CD4-positive, alpha-beta T cell (primary cell): ENCODE data around the gene DNAJC16. TPM values are rescaled to one million over a fixed set of nuclear protein-coding genes. Genes with fewer than 3 reads are reported as not detected.

Experiments used
- ATAC-seq: fragments of 200-7000 bp; cut with Tn5 transposase; one replicate; pipeline ENCODE4 v1.10.0; 2022; ENCODE audit warnings: mild to moderate bottlenecking; ENCODE audit not compliant: poor library complexity
- CTCF ChIA-PET: fragments of 350-600 bp; sonication (Branson Sonifier 250); formaldehyde crosslinking; loops from one replicate; lab custom pipeline; 2021; ENCODE audit warnings: antibody characterized with exemption, inconsistent platforms; lab: Charles Lee
- POLR2A ChIA-PET: fragments of 350-600 bp; sonication (Branson Sonifier 250); formaldehyde crosslinking; loops from one replicate; lab custom pipeline; 2021; ENCODE audit warnings: antibody characterized with exemption, inconsistent platforms; lab: Charles Lee
- DNase-seq, 14 experiments: peaks; one replicate each; pipeline ENCODE4 v3.0.0-alpha.2; 2013 to 2020; ENCODE audit warnings: mixed read lengths in 2 of 14
- H3K27ac ChIP-seq, 2 donors: one replicate each; pipeline versions ENCODE4 v1.5.1 to v1.7.0; 2013; ENCODE audit warnings: low read length in 2 of 2, low read depth in 1 of 2, mild to moderate bottlenecking in 1 of 2
- H3K27me3 ChIP-seq, 2 experiments: 1 replicate in 1 of 2; 2 replicates in 1 of 2; pipeline versions ENCODE4 v1.6.1 to v1.7.0; 2013; ENCODE audit warnings: low read length in 2 of 2, control low read depth in 1 of 2, mild to moderate bottlenecking in 1 of 2, moderate library complexity in 1 of 2; ENCODE audit not compliant: insufficient read depth in 2 of 2, control insufficient read depth in 1 of 2
- H3K36me3 ChIP-seq: one replicate; pipeline ENCODE4 v1.6.1; 2013; ENCODE audit warnings: low read length, control low read depth; ENCODE audit not compliant: insufficient read depth
- H3K4me1 ChIP-seq: one replicate; pipeline ENCODE4 v1.6.1; 2013; ENCODE audit warnings: low read length, control low read depth; ENCODE audit not compliant: insufficient read depth
- H3K4me3 ChIP-seq: one replicate; pipeline ENCODE4 v1.5.1; 2013; ENCODE audit warnings: mild to moderate bottlenecking, low read length, moderate library complexity
- H3K9me3 ChIP-seq, 2 experiments: 1 replicate in 1 of 2; 2 replicates in 1 of 2; pipeline versions ENCODE4 v1.6.1 to v1.7.0; 2013; ENCODE audit warnings: low read length in 2 of 2, mild to moderate bottlenecking in 2 of 2, control low read depth in 1 of 2, moderate library complexity in 1 of 2; ENCODE audit not compliant: control insufficient read depth in 1 of 2, insufficient read depth in 1 of 2
- H3K27ac Mint-ChIP-seq: one replicate; pipeline ENCODE4 v1.8.0; 2020; ENCODE audit warnings: mixed read lengths
- H3K27me3 Mint-ChIP-seq: one replicate; pipeline ENCODE4 v1.8.0; 2021; ENCODE audit warnings: mixed read lengths
- H3K36me3 Mint-ChIP-seq: one replicate; pipeline ENCODE4 v1.8.0; 2021; ENCODE audit warnings: low read depth, mixed read lengths
- H3K4me1 Mint-ChIP-seq: one replicate; pipeline ENCODE4 v1.8.0; 2021; ENCODE audit warnings: low read depth, mixed read lengths
- H3K4me3 Mint-ChIP-seq: one replicate; pipeline ENCODE4 v1.8.0; 2020; ENCODE audit warnings: mild to moderate bottlenecking, mixed read lengths
- H3K9me3 Mint-ChIP-seq: one replicate; pipeline ENCODE4 v1.8.0; 2020; ENCODE audit warnings: mixed read lengths
- CTCF ChIP-seq: fragments of 200-600 bp; IDR thresholded peaks from one replicate; pipeline ENCODE4 v1.8.0; 2022; ENCODE audit warnings: antibody characterized with exemption, mild to moderate bottlenecking
- intact Hi-C, 2 experiments: fragments of 100-400 bp; cut with DNase I in 1 of 2; cut with micrococcal nuclease in 1 of 2; formaldehyde crosslinking; loops; one replicate each; pipeline versions ENCODE4 v1.15.1 to v1.9.0; 2023 to 2025; cut with DNase I, micrococcal nuclease
- total RNA-seq, 174 experiments: library from RNA in 2 of 174; stranded (reverse) in 2 of 174; gene quantifications; one replicate each; pipeline ENCODE4 v1.2.3 and lab custom pipeline; 2021 to 2026

DNAJC16 gene
- total RNA-seq, 2 experiments from 2014 or later, result 8.2 to 10.4 TPM

- no peak for DNase-seq
- Histone ChIP-seq H3K36me3 (peaks cover 32% of the 10 kb centered on the region), H3K27me3 (no peaks in the 10 kb centered on the region), H3K9me3 (no peaks in the 10 kb centered on the region), H3K27ac (no peak overlapping the region), H3K4me1 (peaks cover 28% of the 10 kb centered on the region), H3K4me3 (no peak overlapping the region)
- ChIA-PET POLR2A (no interaction called here), CTCF (no interaction called here)
- no peak overlapping the region for H3K4me3 Mint-ChIP-seq
- H3K27me3 Mint-ChIP-seq, result no peaks in the 10 kb centered on the region
- no peak for TF ChIP-seq CTCF
- H3K36me3 Mint-ChIP-seq, result peaks cover 51% of the 10 kb centered on the region
- peaks cover 40% of the 10 kb centered on the region for H3K4me1 Mint-ChIP-seq
- H3K27ac Mint-ChIP-seq, result peak overlapping the region; percentile 38
- no peaks in the 10 kb centered on the region for H3K9me3 Mint-ChIP-seq
- no peak for ATAC-seq
- intact Hi-C loops, result loop anchor here in 1 of 2 experiments (5.0 kb wide), 1 partner anchor 47 kb away; the partner anchor contains the start of gene DNAJC16
Measured at GRCh38 chr1:15574741-15575140, 48.1 kb downstream of the DNAJC16 start.

- no peak for TF ChIP-seq CTCF
- peaks cover 44% of the 10 kb centered on the region for H3K4me1 Mint-ChIP-seq
- CTCF ChIA-PET, result no interaction called here
- peaks cover 37% of the 10 kb centered on the region for H3K4me1 ChIP-seq
- H3K36me3 Mint-ChIP-seq, result peaks cover 42% of the 10 kb centered on the region
- no peaks in the 10 kb centered on the region for H3K9me3 ChIP-seq
- ATAC-seq, result no peak
- H3K9me3 Mint-ChIP-seq, result no peaks in the 10 kb centered on the region
- H3K36me3 ChIP-seq, result peaks cover 25% of the 10 kb centered on the region
- POLR2A ChIA-PET, result interaction anchor here (1.2 kb wide), 1 partner anchor 9 kb away, joined by 3 read pairs; the partner anchor contains the start of gene AGMAT
- DNase-seq, result no peak
- peak overlapping the region; percentile 38 for H3K27ac Mint-ChIP-seq
- intact Hi-C loops, result loop anchor here in 1 of 2 experiments (5.0 kb wide), 1 partner anchor 48 kb away; the partner anchor contains the start of gene DNAJC16
- H3K4me3 ChIP-seq, result no peak overlapping the region
- H3K4me3 Mint-ChIP-seq, result no peak overlapping the region
- H3K27me3 Mint-ChIP-seq, result no peaks in the 10 kb centered on the region
- no peak overlapping the region for H3K27ac ChIP-seq
- H3K27me3 ChIP-seq, result no peaks in the 10 kb centered on the region
Measured at GRCh38 chr1:15575549-15576150, 49.0 kb downstream of the DNAJC16 start.

- Histone ChIP-seq H3K27ac (peak overlapping the region; percentile 64), H3K27me3 (no peaks in the 10 kb centered on the region), H3K36me3 (peaks cover 10% of the 10 kb centered on the region), H3K4me1 (peaks cover 46% of the 10 kb centered on the region), H3K4me3 (peak overlapping the region; percentile 11), H3K9me3 (no peaks in the 10 kb centered on the region)
- ChIA-PET CTCF (no interaction called here), POLR2A (interaction anchor here (0.5 to 3.6 kb wide), 4 partner anchors 8 to 107 kb away, joined by 3 to 34 read pairs (median 18); partner anchors contain the start of gene DDI2)
- Mint-ChIP-seq H3K27ac (peak overlapping the region; percentile 97), H3K4me1 (peaks cover 43% of the 10 kb centered on the region), H3K9me3 (no peaks in the 10 kb centered on the region), H3K27me3 (no peaks in the 10 kb centered on the region), H3K36me3 (peaks cover 28% of the 10 kb centered on the region), H3K4me3 (peak overlapping the region; percentile 63)
- no peak for TF ChIP-seq CTCF
- DNase-seq (peak in 8 of 14 experiments; percentile 5 to 58 (median 20)), ATAC-seq (peak; percentile 19)
- intact Hi-C loops, result loop anchor here in 1 of 2 experiments (5.0 kb wide), 1 partner anchor 50 kb away; the partner anchor contains the start of gene DNAJC16
Measured at GRCh38 chr1:15577691-15578090, 51.0 kb downstream of the DNAJC16 start.
